NCI-H524 (cell line): Measurements from ENCODE around the gene UQCC2.

ENCODE experiments used
- DNase-seq, 2 experiments: peaks; one replicate each; lab custom pipeline; 2025; lab: John Stamatoyannopoulos, UW

Gene UQCC2

GRCh38 chr6:33711140-33712129 lies at the start of gene UQCC2:
UQCC2 (minus strand) TSS chr6:33711700; CDS start chr6:33711686, 14 bp downstream.
- DNase-seq, result peak; percentile 97 to 98

DNA sequence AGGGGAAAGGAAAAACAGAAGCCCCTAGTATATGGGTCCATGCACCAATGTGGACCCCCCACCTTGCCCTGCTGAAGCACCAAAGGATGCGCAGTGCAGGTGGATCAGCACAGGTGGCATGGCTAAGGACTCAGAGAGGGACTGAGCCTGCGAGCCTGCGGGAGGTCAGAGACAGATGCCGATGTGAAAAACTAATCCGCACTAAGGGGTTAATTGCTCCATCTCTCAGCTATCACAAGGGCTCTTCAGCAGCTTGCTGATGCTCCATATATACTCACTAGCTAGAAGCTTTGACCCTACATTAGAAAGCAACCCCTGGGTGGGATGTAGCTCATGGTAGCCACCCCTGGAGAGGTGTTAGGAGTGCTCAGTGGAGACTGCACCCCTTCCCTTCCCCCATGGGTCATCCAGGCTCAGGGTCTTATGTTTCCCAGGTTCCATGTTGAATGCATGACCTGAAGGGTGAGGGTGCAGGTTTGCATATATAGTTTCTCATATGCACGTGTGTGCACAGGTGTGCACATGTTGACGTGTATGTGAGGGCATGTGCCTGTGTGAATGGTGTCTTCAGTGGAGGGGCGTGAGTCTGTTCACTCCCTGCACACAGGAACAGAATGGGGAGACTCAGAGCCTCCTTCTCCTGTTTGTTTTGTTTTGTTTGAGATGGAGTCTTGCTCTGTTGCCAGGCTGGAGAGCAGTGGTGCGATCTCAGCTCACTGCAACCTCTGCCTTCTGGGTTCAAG lies 48.6 kb upstream of the UQCC2 start:
- peak; percentile 86 to 96 for DNase-seq

DNA sequence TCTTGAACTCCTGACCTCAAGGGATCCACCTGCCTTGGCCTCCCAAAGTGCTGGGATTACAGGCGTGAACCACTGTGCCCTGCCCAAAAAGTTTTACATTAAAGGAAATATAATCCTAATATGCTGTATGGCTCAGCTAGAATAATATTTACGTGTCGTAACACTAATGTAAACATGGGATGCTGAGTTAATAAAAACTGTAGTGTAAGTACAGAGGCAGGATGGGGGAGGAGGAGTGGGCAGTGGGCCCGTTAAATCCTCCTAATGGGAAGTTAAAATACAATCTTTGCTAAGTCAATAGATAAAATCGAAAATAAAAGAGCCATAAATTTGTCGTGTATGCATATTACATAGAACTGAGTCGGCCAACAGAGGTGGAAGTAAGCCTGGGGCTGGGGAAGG lies 47.3 kb upstream of the UQCC2 start:
- no peak for DNase-seq

DNA sequence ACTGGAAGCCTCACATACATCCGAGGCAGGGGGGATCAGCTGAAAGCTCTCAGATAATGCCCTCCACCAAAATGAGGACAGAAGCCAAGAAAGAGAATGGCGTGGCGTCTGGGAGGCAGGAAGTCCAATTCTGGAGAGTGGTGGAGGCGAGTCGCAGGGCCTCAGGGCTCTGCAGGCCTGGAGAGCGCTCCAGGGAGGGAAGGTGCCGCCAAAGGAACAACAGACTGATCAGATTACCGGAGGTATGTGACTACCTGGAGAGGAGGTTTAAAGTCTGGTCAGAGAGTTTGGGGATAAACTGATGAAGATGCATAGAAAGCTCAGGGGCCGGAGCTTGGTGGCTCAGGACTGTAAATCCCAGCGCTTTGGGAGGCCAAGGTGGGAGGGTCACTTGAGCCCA lies 46.4 kb upstream of the UQCC2 start:
- no peak for DNase-seq

DNA sequence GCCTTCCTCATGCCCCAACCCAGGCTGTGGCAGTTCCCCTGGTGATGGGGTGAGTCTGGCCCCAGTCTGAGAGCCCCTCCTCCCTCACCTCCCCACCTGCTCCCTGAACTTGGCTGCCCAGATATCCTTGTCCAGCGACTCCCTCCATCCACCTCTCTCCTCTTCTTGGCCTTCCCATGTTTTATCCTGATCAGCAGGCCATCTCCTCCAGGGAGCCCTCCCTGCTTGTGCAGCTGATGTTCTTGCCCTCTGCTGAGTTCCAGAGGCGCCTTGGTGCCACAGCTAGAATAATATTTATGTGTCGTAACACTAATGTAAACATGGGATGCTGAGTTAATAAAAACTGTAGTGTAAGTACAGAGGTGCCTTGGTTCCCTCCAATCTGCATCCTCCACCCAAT lies 45.6 kb upstream of the UQCC2 start:
- DNase-seq, result no peak

- DNase-seq, result no peak
These were observed 44.9 kb upstream of the UQCC2 start for GRCh38 chr6:33756211-33756954.

GRCh38 chr6:33755070-33755869 lies 43.8 kb upstream of the UQCC2 start:
- peak; percentile 39 to 70 for DNase-seq

DNA sequence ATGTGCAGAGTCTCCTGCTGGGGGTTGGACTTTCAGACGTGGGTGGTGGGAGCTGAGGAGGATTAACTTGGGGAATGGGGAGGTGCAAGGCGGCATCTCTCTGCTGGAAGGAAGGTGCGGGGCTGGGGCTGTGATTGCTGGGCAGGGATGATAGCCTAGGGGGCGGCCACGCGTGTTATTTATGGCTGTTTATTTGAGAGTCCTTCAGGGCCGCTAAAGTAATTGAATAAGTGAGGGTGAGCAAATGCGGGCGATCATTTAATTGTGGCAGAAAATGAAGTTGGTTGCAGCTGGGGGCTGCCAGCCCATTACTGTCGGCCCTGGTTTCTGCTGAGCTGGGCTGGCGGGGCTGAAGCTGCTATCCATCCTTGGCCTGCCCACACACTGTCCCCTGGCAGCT lies 42.7 kb upstream of the UQCC2 start:
- no peak for DNase-seq

DNA sequence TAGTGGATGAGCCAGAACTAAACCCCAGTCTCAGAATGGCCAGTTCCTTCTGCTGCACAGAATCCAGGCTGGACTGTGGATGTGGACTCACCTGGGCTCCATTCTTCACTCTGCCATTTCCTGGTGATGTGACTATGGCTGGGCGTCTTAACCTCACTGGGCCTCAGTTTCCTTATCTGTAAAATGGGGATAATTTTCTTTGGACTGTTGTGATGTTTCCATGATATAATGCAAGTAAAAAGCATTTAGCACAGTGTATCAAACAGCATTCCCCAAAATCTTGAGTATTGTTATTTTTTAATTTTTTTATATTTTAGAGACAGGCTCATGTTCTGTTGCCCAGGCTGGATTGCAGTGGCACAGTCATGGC lies 41.1 kb upstream of the UQCC2 start:
- no peak for DNase-seq

GRCh38 chr6:33751771-33752645 lies 40.5 kb upstream of the UQCC2 start:
- peak; percentile 94 to 98 for DNase-seq

- DNase-seq, result no peak
These were observed 38.9 kb upstream of the UQCC2 start for GRCh38 chr6:33750244-33750991.

GRCh38 chr6:33749401-33749800 lies 37.9 kb upstream of the UQCC2 start:
- DNase-seq, result peak in 1 of 2 experiments; percentile 82

GRCh38 chr6:33748841-33749240 lies 37.3 kb upstream of the UQCC2 start:
- DNase-seq, result peak in 1 of 2 experiments; percentile 81

- peak in 1 of 2 experiments; percentile 46 for DNase-seq
These were observed 36.3 kb upstream of the UQCC2 start for GRCh38 chr6:33747823-33748222.

- peak in 1 of 2 experiments; percentile 28 for DNase-seq
These were observed 35.2 kb upstream of the UQCC2 start, which contains the start of gene IP6K3 for GRCh38 chr6:33746651-33747100. IP6K3 (minus strand) TSS chr6:33746905; CDS start chr6:33735476, 11,429 bp downstream.

- DNase-seq, result peak; percentile 39 to 78
These were observed 34.6 kb upstream of the UQCC2 start for GRCh38 chr6:33746036-33746600.

DNA sequence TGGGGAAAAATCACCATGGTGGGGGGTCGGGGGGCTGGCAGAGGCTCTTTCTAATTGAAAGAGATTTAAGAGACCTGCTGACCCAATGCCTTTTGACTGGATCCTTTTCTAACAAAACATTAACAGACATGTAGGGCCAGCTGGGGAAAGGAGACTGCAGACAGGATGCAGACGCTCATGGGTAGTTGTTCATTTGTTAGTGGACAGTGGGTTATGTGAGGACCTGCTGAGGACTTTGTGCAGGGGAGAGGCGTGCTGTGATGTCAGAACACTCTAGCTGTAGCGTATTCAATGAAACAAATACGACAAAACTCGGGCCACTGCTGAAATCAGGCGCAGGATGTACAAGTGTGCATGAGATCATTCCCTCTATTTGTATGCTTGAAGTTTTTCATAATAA lies 34.0 kb upstream of the UQCC2 start:
- DNase-seq, result no peak

DNA sequence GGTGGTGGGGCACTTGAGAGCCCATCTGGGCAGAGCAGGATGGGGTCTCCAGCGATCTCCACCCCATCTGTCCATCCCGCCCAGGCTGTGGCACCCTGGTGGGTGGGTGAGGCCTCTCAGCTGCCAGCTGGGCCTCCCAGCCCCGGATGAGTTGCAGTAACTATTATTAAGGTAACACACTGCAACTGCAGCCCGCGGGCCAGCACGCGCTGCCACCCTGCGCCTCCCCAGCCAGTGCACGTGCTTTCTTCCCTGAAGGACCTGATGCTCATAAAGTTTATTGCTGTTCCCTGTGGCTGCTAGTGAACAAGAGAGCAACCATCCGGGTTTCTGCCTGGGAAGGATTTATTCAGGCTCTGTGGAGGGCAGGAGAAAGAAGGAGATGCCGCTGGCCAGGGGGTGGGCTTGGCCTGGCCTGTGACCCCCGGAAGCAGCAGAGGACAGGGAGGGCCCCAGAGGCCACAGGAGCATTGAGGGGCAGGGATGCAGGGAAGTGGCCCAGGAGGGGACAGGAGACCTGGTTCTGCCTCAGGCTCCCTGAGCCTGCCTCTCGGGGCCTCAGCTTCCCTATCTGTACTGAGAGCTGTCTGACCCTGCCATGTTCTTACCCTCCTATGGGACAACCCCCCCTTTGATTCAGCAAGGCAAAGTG lies 33.5 kb upstream of the UQCC2 start:
- peak; percentile 97 for DNase-seq
